Peyer's patch (tissue), 4 donors: ENCODE measurements around the gene KCMF1.

ENCODE experiments used
- POLR2A ChIP-seq, 2 donors: fragments of 450-650 bp; IDR thresholded peaks; one replicate each; pipeline ENCODE4 v1.5.1; 2017; ENCODE audit warnings: antibody characterized with exemption in 2 of 2, mild to moderate bottlenecking in 2 of 2, moderate library complexity in 2 of 2
- TF ChIP-seq, protein P1 (sequence below), 6 experiments: fragments of 450-650 bp in 4 of 6; fragments of 200-600 bp in 2 of 6; sonication (generic) in 1 of 6; IDR thresholded peaks; one replicate each; pipeline ENCODE4 v1.5.1; 2017 to 2019; ENCODE audit warnings: antibody characterized with exemption in 6 of 6, mild to moderate bottlenecking in 3 of 6, moderate library complexity in 1 of 6

- TF ChIP-seq POLR2A (IDR thresholded peaks at IDR 0.05), result no peak
- TF ChIP-seq, protein P1, sequence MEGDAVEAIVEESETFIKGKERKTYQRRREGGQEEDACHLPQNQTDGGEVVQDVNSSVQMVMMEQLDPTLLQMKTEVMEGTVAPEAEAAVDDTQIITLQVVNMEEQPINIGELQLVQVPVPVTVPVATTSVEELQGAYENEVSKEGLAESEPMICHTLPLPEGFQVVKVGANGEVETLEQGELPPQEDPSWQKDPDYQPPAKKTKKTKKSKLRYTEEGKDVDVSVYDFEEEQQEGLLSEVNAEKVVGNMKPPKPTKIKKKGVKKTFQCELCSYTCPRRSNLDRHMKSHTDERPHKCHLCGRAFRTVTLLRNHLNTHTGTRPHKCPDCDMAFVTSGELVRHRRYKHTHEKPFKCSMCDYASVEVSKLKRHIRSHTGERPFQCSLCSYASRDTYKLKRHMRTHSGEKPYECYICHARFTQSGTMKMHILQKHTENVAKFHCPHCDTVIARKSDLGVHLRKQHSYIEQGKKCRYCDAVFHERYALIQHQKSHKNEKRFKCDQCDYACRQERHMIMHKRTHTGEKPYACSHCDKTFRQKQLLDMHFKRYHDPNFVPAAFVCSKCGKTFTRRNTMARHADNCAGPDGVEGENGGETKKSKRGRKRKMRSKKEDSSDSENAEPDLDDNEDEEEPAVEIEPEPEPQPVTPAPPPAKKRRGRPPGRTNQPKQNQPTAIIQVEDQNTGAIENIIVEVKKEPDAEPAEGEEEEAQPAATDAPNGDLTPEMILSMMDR (IDR thresholded peaks at IDR 0.05), result no peak
Observed at GRCh38 chr2:85001595-85001994, 30.6 kb downstream of the KCMF1 start.
